Hypothalamus (tissue), 51 donors: ENCODE data around the gene TXNDC2.
"Not testable (repeated sequence)": the region's sequence is repeated elsewhere in the genome, so short reads cannot be mapped to it uniquely, and the experiment has no call there.

Experiments used
- DNase-seq, 51 donors: peaks; one replicate each; lab custom pipeline; 2025; lab: John Stamatoyannopoulos, UW

Gene TXNDC2

GRCh38 chr18:9885170-9886004 lies at the start of gene TXNDC2:
Gene TXNDC2, plus strand, starts transcription at chr18:9885973. Its CDS starts 708 bp downstream, at chr18:9886681.
- no peak for DNase-seq

GRCh38 chr18:9838144-9838877 lies 47.5 kb upstream of the TXNDC2 start:
- no peak for DNase-seq

GRCh38 chr18:9839211-9839610 lies 46.6 kb upstream of the TXNDC2 start:
- DNase-seq: no peak

GRCh38 chr18:9839853-9840252 lies 45.9 kb upstream of the TXNDC2 start:
- no peak for DNase-seq

- no peak for DNase-seq
Measured at GRCh38 chr18:9841752-9842151, 44.0 kb upstream of the TXNDC2 start.

GRCh38 chr18:9842448-9842847 lies 43.3 kb upstream of the TXNDC2 start:
- DNase-seq: no peak

- no peak for DNase-seq
Measured at GRCh38 chr18:9845256-9845655, 40.5 kb upstream of the TXNDC2 start.

GRCh38 chr18:9846162-9846925 lies 39.4 kb upstream of the TXNDC2 start:
- no peak for DNase-seq

- no peak for DNase-seq
Measured at GRCh38 chr18:9848170-9848879, 37.4 kb upstream of the TXNDC2 start.

- DNase-seq: peak in 2 of 51 donors; percentile 12 to 20
Measured at GRCh38 chr18:9849407-9850283, 36.1 kb upstream of the TXNDC2 start.

GRCh38 chr18:9850309-9850708 lies 35.5 kb upstream of the TXNDC2 start:
- DNase-seq: no peak

GRCh38 chr18:9851511-9851910 lies 34.3 kb upstream of the TXNDC2 start:
- no peak for DNase-seq

- no peak for DNase-seq
Measured at GRCh38 chr18:9852266-9853081, 33.3 kb upstream of the TXNDC2 start.

- DNase-seq: no peak
Measured at GRCh38 chr18:9854801-9855676, 30.7 kb upstream of the TXNDC2 start.

GRCh38 chr18:9855681-9856080 lies 30.1 kb upstream of the TXNDC2 start:
- no peak for DNase-seq

- DNase-seq: no peak
Measured at GRCh38 chr18:9856092-9856491, 29.7 kb upstream of the TXNDC2 start.

GRCh38 chr18:9857479-9857998 lies 28.2 kb upstream of the TXNDC2 start:
- DNase-seq: not testable (repeated sequence)
